ENCODE measurements around the gene FAM227B.

GRCh38 chr15:49462232-49462844 is 158.3 kb downstream of the FAM227B start:
- TF ChIP-seq, protein P1, sequence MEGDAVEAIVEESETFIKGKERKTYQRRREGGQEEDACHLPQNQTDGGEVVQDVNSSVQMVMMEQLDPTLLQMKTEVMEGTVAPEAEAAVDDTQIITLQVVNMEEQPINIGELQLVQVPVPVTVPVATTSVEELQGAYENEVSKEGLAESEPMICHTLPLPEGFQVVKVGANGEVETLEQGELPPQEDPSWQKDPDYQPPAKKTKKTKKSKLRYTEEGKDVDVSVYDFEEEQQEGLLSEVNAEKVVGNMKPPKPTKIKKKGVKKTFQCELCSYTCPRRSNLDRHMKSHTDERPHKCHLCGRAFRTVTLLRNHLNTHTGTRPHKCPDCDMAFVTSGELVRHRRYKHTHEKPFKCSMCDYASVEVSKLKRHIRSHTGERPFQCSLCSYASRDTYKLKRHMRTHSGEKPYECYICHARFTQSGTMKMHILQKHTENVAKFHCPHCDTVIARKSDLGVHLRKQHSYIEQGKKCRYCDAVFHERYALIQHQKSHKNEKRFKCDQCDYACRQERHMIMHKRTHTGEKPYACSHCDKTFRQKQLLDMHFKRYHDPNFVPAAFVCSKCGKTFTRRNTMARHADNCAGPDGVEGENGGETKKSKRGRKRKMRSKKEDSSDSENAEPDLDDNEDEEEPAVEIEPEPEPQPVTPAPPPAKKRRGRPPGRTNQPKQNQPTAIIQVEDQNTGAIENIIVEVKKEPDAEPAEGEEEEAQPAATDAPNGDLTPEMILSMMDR (conservative IDR thresholded peaks at IDR 0.05; ENCODE audit: low read depth, low read length): no peak
- TF ChIP-seq EZH2 (IDR thresholded peaks at IDR 0.05; ENCODE audit: low read length, unreplicated experiment): no peak
- no peak for TF ChIP-seq EZH2phosphoT487 (IDR thresholded peaks at IDR 0.05; ENCODE audit: borderline replicate concordance, low read length)
